HG03108 (cell line): ENCODE results near the gene LRRC53.

Source experiments
- ATAC-seq: cut with Tn5 transposase; IDR thresholded peaks from one replicate; pipeline ENCODE4 v1.9.1; 2021; ENCODE audit warnings: moderate library complexity; ENCODE audit not compliant: unreplicated experiment

Gene LRRC53

GRCh38 chr1:74452035-74452434 is 60.4 kb downstream of the LRRC53 start:
- ATAC-seq: no peak

GRCh38 chr1:74437035-74437434 is 75.4 kb downstream of the LRRC53 start:
- ATAC-seq: no peak

- no peak for ATAC-seq
Measured at GRCh38 chr1:74436078-74436477, 76.3 kb downstream of the LRRC53 start.

- ATAC-seq: no peak
Measured at GRCh38 chr1:74434321-74434720, 78.1 kb downstream of the LRRC53 start.

- no peak for ATAC-seq
Measured at GRCh38 chr1:74432325-74432724, 80.1 kb downstream of the LRRC53 start.

- ATAC-seq: no peak
Measured at GRCh38 chr1:74431531-74431930, 80.9 kb downstream of the LRRC53 start.

GRCh38 chr1:74430342-74430934 is 82.0 kb downstream of the LRRC53 start:
- ATAC-seq: no peak

- ATAC-seq: no peak
Measured at GRCh38 chr1:74429580-74429979, 82.8 kb downstream of the LRRC53 start.

- ATAC-seq: no peak
Measured at GRCh38 chr1:74427681-74428080, 84.7 kb downstream of the LRRC53 start.

- no peak for ATAC-seq
Measured at GRCh38 chr1:74426208-74426937, 86.0 kb downstream of the LRRC53 start.

GRCh38 chr1:74425676-74426075 is 86.7 kb downstream of the LRRC53 start:
- no peak for ATAC-seq

- ATAC-seq: no peak
Measured at GRCh38 chr1:74423471-74423870, 88.9 kb downstream of the LRRC53 start.

GRCh38 chr1:74422421-74423292 is 89.8 kb downstream of the LRRC53 start:
- ATAC-seq: no peak

GRCh38 chr1:74420467-74420866 is 91.9 kb downstream of the LRRC53 start:
- ATAC-seq: no peak
